Lower lobe of right lung (tissue), 2 donors: ENCODE measurements around the gene HSD17B12. TPM values are rescaled to one million over a fixed set of nuclear protein-coding genes. Genes with fewer than 3 reads are reported as not detected.
"Not testable (repeated sequence)": the region's sequence is repeated elsewhere in the genome, so short reads cannot be mapped to it uniquely, and the experiment has no call there.

Source experiments
- ATAC-seq, 2 donors: fragments of 200-7000 bp; cut with Tn5 transposase; one replicate each; pipeline ENCODE4 v1.9.1; 2020 to 2022; ENCODE audit warnings: mild to moderate bottlenecking in 2 of 2, moderate library complexity in 2 of 2
- DNase-seq: peaks from one replicate; pipeline ENCODE4 v3.0.0-alpha.2; 2020
- H3K27ac ChIP-seq: fragments of 200-600 bp; one replicate; pipeline ENCODE4 v1.8.0; 2022
- H3K27me3 ChIP-seq: fragments of 200-600 bp; one replicate; pipeline ENCODE4 v1.8.0; 2022; ENCODE audit warnings: low read depth
- H3K36me3 ChIP-seq: fragments of 200-600 bp; one replicate; pipeline ENCODE4 v1.8.0; 2022; ENCODE audit warnings: mild to moderate bottlenecking
- H3K4me1 ChIP-seq: fragments of 200-600 bp; one replicate; pipeline ENCODE4 v1.8.0; 2022
- H3K4me3 ChIP-seq: fragments of 200-600 bp; one replicate; pipeline ENCODE4 v1.8.0; 2022; ENCODE audit warnings: mild to moderate bottlenecking
- H3K9me3 ChIP-seq: fragments of 200-600 bp; one replicate; pipeline ENCODE4 v1.8.0; 2022
- intact Hi-C: fragments of 100-400 bp; cut with DNase I; formaldehyde crosslinking; loops from one replicate; pipeline ENCODE4 v1.11.0; 2022
- total RNA-seq: library from RNA; stranded (reverse); fragmentation: NEBNext Ultra II Directional; extraction: Animal tissue kit (Norgen Biotek cat#: 25700); gene quantifications from one replicate; pipeline ENCODE4 v1.2.1, GENCODE V29; 2021
- TF ChIP-seq, protein P1 (sequence below): fragments of 200-600 bp; IDR thresholded peaks from one replicate; pipeline ENCODE4 v1.8.0; 2022; ENCODE audit warnings: antibody characterized with exemption, mild to moderate bottlenecking
- donor health status: DM: no; HTN: yes; CAD: no; lungs with severe emphysema.

The HSD17B12 gene
- total RNA-seq, 1 donor from 2014 or later: 101 TPM

- TF ChIP-seq, protein P1, sequence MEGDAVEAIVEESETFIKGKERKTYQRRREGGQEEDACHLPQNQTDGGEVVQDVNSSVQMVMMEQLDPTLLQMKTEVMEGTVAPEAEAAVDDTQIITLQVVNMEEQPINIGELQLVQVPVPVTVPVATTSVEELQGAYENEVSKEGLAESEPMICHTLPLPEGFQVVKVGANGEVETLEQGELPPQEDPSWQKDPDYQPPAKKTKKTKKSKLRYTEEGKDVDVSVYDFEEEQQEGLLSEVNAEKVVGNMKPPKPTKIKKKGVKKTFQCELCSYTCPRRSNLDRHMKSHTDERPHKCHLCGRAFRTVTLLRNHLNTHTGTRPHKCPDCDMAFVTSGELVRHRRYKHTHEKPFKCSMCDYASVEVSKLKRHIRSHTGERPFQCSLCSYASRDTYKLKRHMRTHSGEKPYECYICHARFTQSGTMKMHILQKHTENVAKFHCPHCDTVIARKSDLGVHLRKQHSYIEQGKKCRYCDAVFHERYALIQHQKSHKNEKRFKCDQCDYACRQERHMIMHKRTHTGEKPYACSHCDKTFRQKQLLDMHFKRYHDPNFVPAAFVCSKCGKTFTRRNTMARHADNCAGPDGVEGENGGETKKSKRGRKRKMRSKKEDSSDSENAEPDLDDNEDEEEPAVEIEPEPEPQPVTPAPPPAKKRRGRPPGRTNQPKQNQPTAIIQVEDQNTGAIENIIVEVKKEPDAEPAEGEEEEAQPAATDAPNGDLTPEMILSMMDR: no peak
- Histone ChIP-seq H3K9me3 (peaks cover 19% of the 10 kb centered on the region), H3K4me3 (no peak overlapping the region), H3K27me3 (no peaks in the 10 kb centered on the region), H3K4me1 (no peaks in the 10 kb centered on the region), H3K36me3 (peaks cover 5% of the 10 kb centered on the region), H3K27ac (no peak overlapping the region)
- ATAC-seq: no peak
- DNase-seq: no peak
- intact Hi-C loops: no loop called here
Observed at GRCh38 chr11:43760902-43761301, 80.4 kb downstream of the HSD17B12 start.

- Histone ChIP-seq H3K27me3 (no peaks in the 10 kb centered on the region), H3K27ac (no peak overlapping the region), H3K36me3 (no peaks in the 10 kb centered on the region), H3K9me3 (peaks cover 20% of the 10 kb centered on the region), H3K4me1 (no peaks in the 10 kb centered on the region), H3K4me3 (no peak overlapping the region)
- intact Hi-C loops: no loop called here
- TF ChIP-seq, protein P1: no peak
- DNase-seq (no peak), ATAC-seq (no peak)
Observed at GRCh38 chr11:43765194-43765593, 84.7 kb downstream of the HSD17B12 start.

DNA sequence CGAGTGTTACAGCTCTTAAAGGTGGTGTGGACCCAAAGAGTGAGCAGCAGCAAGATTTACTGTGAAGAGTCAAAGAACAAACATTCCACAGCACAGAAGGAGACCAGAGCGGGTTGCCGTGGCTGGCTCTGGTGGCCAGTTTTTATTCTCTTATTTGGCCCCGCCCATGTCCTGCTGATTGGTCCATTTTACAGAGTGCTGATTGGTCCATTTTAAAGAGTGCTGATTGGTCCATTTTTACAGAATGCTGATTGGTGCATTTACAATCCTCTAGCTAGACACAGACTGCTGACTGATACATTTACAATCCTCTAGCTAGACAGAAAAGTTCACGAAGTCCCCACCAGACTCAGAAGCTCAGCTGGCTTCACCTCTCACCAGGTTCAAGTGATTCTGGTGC, 88.1 kb downstream of the HSD17B12 start:
- H3K4me3 ChIP-seq, intact Hi-C loops, H3K4me1 ChIP-seq, DNase-seq, H3K27me3 ChIP-seq, H3K27ac ChIP-seq, H3K36me3 ChIP-seq, ATAC-seq: not testable (repeated sequence)
- H3K9me3 ChIP-seq: peaks cover 20% of the 10 kb centered on the region

GRCh38 chr11:43770173-43770572, 89.6 kb downstream of the HSD17B12 start:
- DNase-seq: no peak
- no peak overlapping the region for H3K27ac ChIP-seq
- ATAC-seq: no peak
- no peaks in the 10 kb centered on the region for H3K27me3 ChIP-seq
- TF ChIP-seq, protein P1: no peak
- intact Hi-C loops: no loop called here
- peaks cover 5% of the 10 kb centered on the region for H3K36me3 ChIP-seq
- peaks cover 8% of the 10 kb centered on the region for H3K9me3 ChIP-seq
- no peak overlapping the region for H3K4me3 ChIP-seq
- H3K4me1 ChIP-seq: no peaks in the 10 kb centered on the region

GRCh38 chr11:43772733-43773132, 92.2 kb downstream of the HSD17B12 start:
- intact Hi-C loops: no loop called here
- DNase-seq (no peak), ATAC-seq (no peak)
- Histone ChIP-seq H3K9me3 (no peaks in the 10 kb centered on the region), H3K36me3 (peaks cover 5% of the 10 kb centered on the region), H3K4me3 (no peak overlapping the region), H3K27me3 (no peaks in the 10 kb centered on the region), H3K27ac (no peak overlapping the region), H3K4me1 (no peaks in the 10 kb centered on the region)
- TF ChIP-seq, protein P1: no peak

GRCh38 chr11:43774786-43775185, 94.2 kb downstream of the HSD17B12 start:
- Histone ChIP-seq H3K4me3 (no peak overlapping the region), H3K9me3 (no peaks in the 10 kb centered on the region), H3K36me3 (peaks cover 5% of the 10 kb centered on the region), H3K27me3 (no peaks in the 10 kb centered on the region), H3K4me1 (no peaks in the 10 kb centered on the region), H3K27ac (no peak overlapping the region)
- TF ChIP-seq, protein P1: no peak
- ATAC-seq (no peak), DNase-seq (no peak)
- intact Hi-C loops: no loop called here
